22Rv1 (cell line): ENCODE results near the gene SORBS1.

Experiments
- CTCF ChIP-seq: fragments of 450-650 bp; IDR thresholded peaks from 2 replicates; pipeline ENCODE4 v1.5.1; 2017; ENCODE audit warnings: mild to moderate bottlenecking
- ZFX ChIP-seq: fragments of 450-650 bp; IDR thresholded peaks from 2 replicates; pipeline ENCODE4 v1.6.1; 2017; ENCODE audit warnings: antibody characterized with exemption, borderline replicate concordance

- TF ChIP-seq CTCF (no peak), ZFX (no peak)
Measured at GRCh38 chr10:95399183-95399582, 162.0 kb downstream of the SORBS1 start.
